H1 (cell line): ENCODE measurements around the gene PRXL2A. TPM values are rescaled to one million over a fixed set of nuclear protein-coding genes. Genes with fewer than 3 reads are reported as not detected.

Experiments
- CTCF ChIA-PET: fragments of 300-600 bp; sonication (Branson Sonifier 250); formaldehyde crosslinking; loops from one replicate; lab custom pipeline; 2021; ENCODE audit not compliant: partially characterized antibody; lab: Charles Lee
- POLR2A ChIA-PET: fragments of 300-600 bp; sonication (Branson Sonifier 250); formaldehyde crosslinking; loops from one replicate; lab custom pipeline; 2021; ENCODE audit warnings: inconsistent platforms; ENCODE audit not compliant: partially characterized antibody; lab: Charles Lee
- DNase-seq, 2 experiments: peaks; one replicate each; pipeline versions ENCODE4 v3.0.0 to v3.0.0-alpha.2; 2010 to 2022; ENCODE audit warnings: low spot score in 2 of 2, low read depth in 1 of 2, mixed read lengths in 1 of 2
- FAIRE-seq: peaks from 2 replicates; lab custom pipeline; 2011; peaks lifted over from hg19 to GRCh38; lab: Jason Lieb, UNC
- H2AFZ ChIP-seq: 2 replicates; pipeline ENCODE4 v1.8.1; 2012; ENCODE audit warnings: low read length, inconsistent platforms
- H2AK5ac ChIP-seq: 2 replicates; pipeline ENCODE4 v1.6.1; 2013; ENCODE audit warnings: low read depth, low read length
- H2BK120ac ChIP-seq: replicated peaks from 2 replicates; pipeline ENCODE3; 2013; ENCODE audit warnings: low read depth, low read length, inconsistent platforms
- H2BK12ac ChIP-seq: 2 replicates; pipeline ENCODE4 v1.6.1; 2013; ENCODE audit warnings: low read depth, low read length
- H2BK15ac ChIP-seq: 2 replicates; pipeline ENCODE4 v1.6.1; 2013; ENCODE audit warnings: low read length
- H2BK20ac ChIP-seq: 2 replicates; pipeline ENCODE4 v1.6.1; 2013; ENCODE audit warnings: low read length
- H2BK5ac ChIP-seq: 2 replicates; pipeline ENCODE4 v1.6.1; 2013; ENCODE audit warnings: low read depth, low read length
- H3K14ac ChIP-seq: 2 replicates; pipeline ENCODE4 v1.6.1; 2013; ENCODE audit warnings: inconsistent platforms; ENCODE audit not compliant: insufficient read length
- H3K18ac ChIP-seq: 2 replicates; pipeline ENCODE4 v1.6.1; 2013; ENCODE audit warnings: low read length; ENCODE audit errors: extremely low read depth
- H3K23ac ChIP-seq: 2 replicates; pipeline ENCODE4 v1.6.1; 2013; ENCODE audit warnings: inconsistent platforms; ENCODE audit not compliant: insufficient read length
- H3K23me2 ChIP-seq: 2 replicates; pipeline ENCODE4 v1.6.1; 2013; ENCODE audit warnings: low read depth, low read length
- H3K27ac ChIP-seq: 2 replicates; pipeline ENCODE4 v1.6.1; 2011; ENCODE audit warnings: low read depth, low read length, inconsistent platforms
- H3K27me3 ChIP-seq, 4 experiments: replicated peaks in 1 of 4; 1 replicate in 1 of 4; 2 replicates in 3 of 4; pipeline versions ENCODE4 v1.6.1 to v1.8.1; 2011 to 2013; ENCODE audit warnings: low read length in 3 of 4, mild to moderate bottlenecking in 3 of 4, inconsistent platforms in 2 of 4, mixed read lengths in 2 of 4, moderate library complexity in 1 of 4; ENCODE audit not compliant: control insufficient read depth in 3 of 4, insufficient read depth in 3 of 4; ENCODE audit errors: extremely low read depth in 1 of 4
- H3K36me3 ChIP-seq, 4 experiments: 2 replicates each; pipeline versions ENCODE4 v1.6.1 to v1.8.1; 2011 to 2013; ENCODE audit warnings: mild to moderate bottlenecking in 4 of 4, low read length in 3 of 4, moderate library complexity in 2 of 4, control low read depth in 1 of 4, inconsistent platforms in 1 of 4; ENCODE audit not compliant: insufficient read depth in 4 of 4, control insufficient read depth in 2 of 4
- H3K4ac ChIP-seq: replicated peaks from 2 replicates; pipeline ENCODE3; 2013; ENCODE audit warnings: low read length, low read depth, mixed read lengths, inconsistent platforms; ENCODE audit not compliant: insufficient read length
- H3K4me1 ChIP-seq, 4 experiments: replicated peaks in 1 of 4; 1 replicate in 1 of 4; 2 replicates in 3 of 4; pipeline versions ENCODE4 v1.6.1 to v1.8.1; 2011 to 2013; ENCODE audit warnings: low read length in 3 of 4, inconsistent platforms in 2 of 4, mixed read lengths in 1 of 4; ENCODE audit not compliant: insufficient read depth in 4 of 4, control insufficient read depth in 3 of 4
- H3K4me2 ChIP-seq, 2 experiments: 2 replicates each; pipeline versions ENCODE4 v1.6.1 to v1.8.1; 2011 to 2013; ENCODE audit warnings: low read depth in 2 of 2, low read length in 2 of 2, control low read depth in 1 of 2, inconsistent platforms in 1 of 2, mild to moderate bottlenecking in 1 of 2; ENCODE audit not compliant: insufficient read depth in 1 of 2
- H3K4me3 ChIP-seq, 4 experiments: fragments of 200-600, 300-600 bp in 1 of 4; sonication (generic), shearing (Covaris generic), sonication (Bioruptor Twin) in 1 of 4; 2 replicates each; pipeline versions ENCODE4 v1.5.1 to v1.8.1; 2011 to 2016; ENCODE audit warnings: low read length in 4 of 4, low read depth in 3 of 4, control low read depth in 2 of 4, inconsistent platforms in 2 of 4, mild to moderate bottlenecking in 2 of 4, mixed read lengths in 1 of 4, moderate library complexity in 1 of 4; ENCODE audit not compliant: insufficient read depth in 2 of 4; ENCODE audit errors: extremely low read depth in 1 of 4
- H3K56ac ChIP-seq: replicated peaks from 2 replicates; pipeline ENCODE3; 2013; ENCODE audit warnings: low read depth, mild to moderate bottlenecking, mixed read lengths, low read length, inconsistent platforms; ENCODE audit not compliant: insufficient read length
- H3K79me1 ChIP-seq: 2 replicates; pipeline ENCODE4 v1.6.1; 2013; ENCODE audit warnings: low read depth, low read length, control low read depth
- H3K79me2 ChIP-seq, 2 experiments: 2 replicates each; pipeline versions ENCODE4 v1.6.1 to v1.8.1; 2012 to 2013; ENCODE audit warnings: low read length in 2 of 2, mild to moderate bottlenecking in 2 of 2, inconsistent platforms in 1 of 2; ENCODE audit not compliant: insufficient read depth in 2 of 2, control insufficient read depth in 1 of 2
- H3K9ac ChIP-seq, 4 experiments: replicated peaks in 1 of 4; 1 replicate in 1 of 4; 2 replicates in 3 of 4; pipeline versions ENCODE4 v1.6.1 to v1.8.1; 2011 to 2013; ENCODE audit warnings: low read depth in 3 of 4, low read length in 3 of 4, control low read depth in 2 of 4, mild to moderate bottlenecking in 2 of 4, moderate library complexity in 2 of 4, inconsistent platforms in 1 of 4; ENCODE audit errors: extremely low read depth in 1 of 4
- H3K9me3 ChIP-seq, 2 experiments: 2 replicates each; pipeline versions ENCODE4 v1.6.1 to v1.8.1; 2012 to 2013; ENCODE audit warnings: mild to moderate bottlenecking in 2 of 2, moderate library complexity in 2 of 2, control low read depth in 1 of 2, inconsistent platforms in 1 of 2, low read depth in 1 of 2, low read length in 1 of 2, mixed read lengths in 1 of 2; ENCODE audit not compliant: insufficient read depth in 2 of 2
- H4K20me1 ChIP-seq, 2 experiments: replicated peaks in 1 of 2; 2 replicates each; pipeline versions ENCODE3 to v1.8.1; 2011 to 2013; ENCODE audit warnings: inconsistent platforms in 2 of 2, low read length in 2 of 2, mild to moderate bottlenecking in 1 of 2; ENCODE audit not compliant: insufficient read depth in 2 of 2, control insufficient read depth in 1 of 2
- H4K5ac ChIP-seq: 2 replicates; pipeline ENCODE4 v1.6.1; 2013; ENCODE audit warnings: low read length, low read depth, mixed read lengths, inconsistent platforms; ENCODE audit not compliant: insufficient read length
- H4K8ac ChIP-seq: 2 replicates; pipeline ENCODE4 v1.8.0; 2013; ENCODE audit warnings: mild to moderate bottlenecking, moderate library complexity, low read length, inconsistent platforms; ENCODE audit not compliant: insufficient read depth; ENCODE audit errors: extremely low read depth
- H4K91ac ChIP-seq: replicated peaks from 2 replicates; pipeline ENCODE3; 2013; ENCODE audit warnings: low read length, mixed read lengths, inconsistent platforms; ENCODE audit not compliant: insufficient read length
- CBX5 ChIP-seq: fragments of 300-800, 300-1000 bp; sonication (generic); IDR thresholded peaks from 2 replicates; pipeline ENCODE4 v1.7.1; 2016; ENCODE audit warnings: antibody characterized with exemption, low read length, low read depth
- CBX8 ChIP-seq: fragments of 300-800, 300-1000 bp; sonication (generic); IDR thresholded peaks from 2 replicates; pipeline ENCODE4 v1.7.1; 2016; ENCODE audit warnings: low read depth, low read length, borderline replicate concordance
- CHD1 ChIP-seq: IDR thresholded peaks from 2 replicates; pipeline ENCODE4 v1.6.1; 2012; ENCODE audit warnings: low read depth, low read length, improper control_type of control experiment
- CTBP2 ChIP-seq: IDR thresholded peaks from 2 replicates; pipeline ENCODE4 v1.7.0; 2011; ENCODE audit warnings: borderline replicate concordance, mild to moderate bottlenecking, moderate library complexity, mixed read lengths, low read length; ENCODE audit not compliant: insufficient read depth, insufficient read length
- FOSL1 ChIP-seq: IDR thresholded peaks from 2 replicates; pipeline ENCODE4 v1.6.1; 2011; ENCODE audit warnings: mild to moderate bottlenecking, low read depth, low read length, moderate library complexity; ENCODE audit not compliant: insufficient read depth
- HDAC6 ChIP-seq: IDR thresholded peaks from one replicate; pipeline ENCODE4 v1.7.1; 2012; ENCODE audit warnings: low read depth, mild to moderate bottlenecking, inconsistent platforms, low read length, moderate library complexity
- NANOG ChIP-seq: IDR thresholded peaks from 2 replicates; pipeline ENCODE4 v1.6.1; 2011; ENCODE audit warnings: low read length, low read depth, mild to moderate bottlenecking, inconsistent platforms; ENCODE audit not compliant: insufficient read depth, poor library complexity, severe bottlenecking
- POU5F1 ChIP-seq: IDR thresholded peaks from 2 replicates; pipeline ENCODE4 v1.6.1; 2011; ENCODE audit warnings: low read depth, mild to moderate bottlenecking, low read length, moderate library complexity
- RAD21 ChIP-seq, 2 experiments: IDR thresholded peaks in 1 of 2; conservative IDR thresholded peaks in 1 of 2; 2 replicates each; pipeline ENCODE4 v1.6.1; 2011; ENCODE audit warnings: low read depth in 2 of 2, low read length in 2 of 2, improper control_type of control experiment in 1 of 2, inconsistent platforms in 1 of 2, mild to moderate bottlenecking in 1 of 2, moderate library complexity in 1 of 2
- RFX5 ChIP-seq: IDR thresholded peaks from 2 replicates; pipeline ENCODE4 v1.6.1; 2011; ENCODE audit warnings: low read depth, low read length, improper control_type of control experiment, borderline replicate concordance
- SP2 ChIP-seq: IDR thresholded peaks from 2 replicates; pipeline ENCODE4 v1.6.1; 2012; ENCODE audit warnings: mild to moderate bottlenecking, low read length, inconsistent platforms
- SP4 ChIP-seq: IDR thresholded peaks from 2 replicates; pipeline ENCODE4 v1.6.1; 2012; ENCODE audit warnings: low read length, inconsistent platforms
- TAF1 ChIP-seq: IDR thresholded peaks from 2 replicates; pipeline ENCODE4 v1.6.1; 2011; ENCODE audit warnings: mild to moderate bottlenecking, low read depth, low read length
- WGBS, 2 experiments: shearing (Covaris generic) in 1 of 2; methylation state at CpG; one replicate each; pipeline versions ENCODE4 v1.1.6 to v1.1.7; 2013 to 2015; ENCODE audit warnings: low lambda C conversion rate in 2 of 2, mixed read lengths in 2 of 2, inconsistent platforms in 1 of 2, low coverage in 1 of 2, missing lambda C conversion rate in 1 of 2; ENCODE audit not compliant: insufficient replicate concordance in 2 of 2, insufficient coverage in 1 of 2, insufficient read length in 1 of 2; ENCODE audit errors: extremely low coverage in 1 of 2, missing lambda C conversion rate in 1 of 2; 5-methylcytosine and 5-hydroxymethylcytosine counted together
- polyA plus RNA-seq, 7 experiments: library from polyadenylated mRNA; depleted of rRNA in 3 of 7; stranded (reverse) in 5 of 7; unstranded in 2 of 7; fragments of >200 nt in 5 of 7; fragments of 200-250 nt in 2 of 7; gene quantifications; 1 replicate in 5 of 7; 2 replicates in 1 of 7; 4 replicates in 1 of 7; pipeline versions ENCODE4 v1.2.1 to v1.2.3, GENCODE V29; 2011 to 2013; ENCODE audit warnings: missing spikeins in 2 of 7, mixed read lengths in 2 of 7
- total RNA-seq: library from RNA; stranded (reverse); fragmentation: NEBNext Ultra II Directional; extraction: Animal tissue kit (Norgen Biotek cat#: 25700); gene quantifications from 2 replicates; pipeline ENCODE4 v1.2.1, GENCODE V29; 2021

The PRXL2A gene
- total and polyA plus RNA-seq, 2 of the 8 experiments (the other 6 are each of a cell fraction or from before 2014, with no cell fraction given) = 13.4 to 58.3 TPM

- no peak overlapping the region for H3K14ac ChIP-seq
- H3K36me3 ChIP-seq = peaks cover 2 to 26% (median 8%) of the 10 kb centered on the region in 4 experiments; a peak in 6 of 8 replicates
- no peak overlapping the region for H4K8ac ChIP-seq
- no peak overlapping the region for H3K27ac ChIP-seq
- peaks cover 4 to 16% (median 9%) of the 10 kb centered on the region in 4 experiments for H3K4me1 ChIP-seq
- no peak overlapping the region for H2BK20ac ChIP-seq
- no peaks in the 10 kb centered on the region for H3K9me3 ChIP-seq
- H2BK120ac ChIP-seq = no peak overlapping the region
- H3K79me2 ChIP-seq = peaks cover 0 to 13% of the 10 kb centered on the region in 2 experiments; a peak in 2 of 4 replicates
- POLR2A ChIA-PET = no interaction called here
- no peak overlapping the region for H3K23ac ChIP-seq
- no peak overlapping the region for H4K91ac ChIP-seq
- no peak overlapping the region for H3K4me3 ChIP-seq
- no peak for DNase-seq
- peaks cover 7 to 25% of the 10 kb centered on the region in 2 experiments for H4K20me1 ChIP-seq
- H2BK15ac ChIP-seq = no peak overlapping the region
- no peak overlapping the region for H3K9ac ChIP-seq
- no peak overlapping the region for H2AFZ ChIP-seq
- H2AK5ac ChIP-seq = no peak overlapping the region
- no peak overlapping the region for H3K4me2 ChIP-seq
- CTCF ChIA-PET = interaction anchor here (0.5 to 5.9 kb wide), 10 partner anchors 9 to 176 kb away, joined by 3 to 28 read pairs (median 4); no protein-coding TSS in a partner anchor
- H4K5ac ChIP-seq = no peak overlapping the region
- no peak overlapping the region for H3K56ac ChIP-seq
- H2BK5ac ChIP-seq = no peak overlapping the region
- no peaks in the 10 kb centered on the region for H3K23me2 ChIP-seq
- H3K4ac ChIP-seq = no peak overlapping the region
- H3K79me1 ChIP-seq = peaks cover 7% of the 10 kb centered on the region; the same call in 1 of the 2 replicates
- H3K27me3 ChIP-seq = peaks cover 0 to 6% (median 0%) of the 10 kb centered on the region in 4 experiments; a peak in 3 of 7 replicates
- 94% methylated on average over 5 of the region's 5 CpGs; no CpG with 5 or more reads in 1 of the 2 experiments for WGBS, 2 experiments
- no peak overlapping the region for H2BK12ac ChIP-seq
- H3K18ac ChIP-seq = no peak overlapping the region
- no peak for FAIRE-seq
- TF ChIP-seq RAD21 (IDR thresholded peaks at IDR 0.05 in 1 of 2, conservative IDR thresholded peaks at IDR 0.05 in 1 of 2; ENCODE audit: low read depth in 2 of 2, low read length in 2 of 2) (no peak), CBX8 (no peak), TAF1 (no peak), SP2 (no peak), NANOG (no peak), RFX5 (no peak), HDAC6 (no peak), CBX5 (no peak), CTBP2 (no peak), FOSL1 (no peak), SP4 (no peak), POU5F1 (no peak), CHD1 (no peak)
Measured at GRCh38 chr10:80421050-80421706, 12.8 kb downstream of the PRXL2A start.
